RWPE1 (cell line): ENCODE results near the gene PSPN.

Experiments
- CTCF ChIA-PET: fragments of 350-600 bp; sonication (Branson Sonifier 250); formaldehyde crosslinking; extraction: SDS; loops from one replicate; lab custom pipeline; 2021; lab: Yijun Ruan, JAX
- POLR2A ChIA-PET: fragments of 400-600 bp; formaldehyde crosslinking; extraction: SDS; loops from one replicate; lab custom pipeline; 2020; ENCODE audit warnings: antibody characterized with exemption; ENCODE audit not compliant: low non-redundant PET; lab: Yijun Ruan, JAX
- DNase-seq: peaks from one replicate; pipeline ENCODE4 v3.0.0; 2012; ENCODE audit warnings: low spot score
- H3K27ac ChIP-seq: fragments of 450-650 bp; 2 replicates; pipeline ENCODE4 v1.5.1; 2017
- CTCF ChIP-seq: fragments of 450-650 bp; conservative IDR thresholded peaks from 2 replicates; pipeline ENCODE4 v1.5.1; 2017; ENCODE audit warnings: low read depth, mild to moderate bottlenecking

PSPN gene

GRCh38 chr19:6381030-6381750 lies 5.5 kb upstream of the PSPN start:
- no peak for TF ChIP-seq CTCF
- ChIA-PET POLR2A (no interaction called here), CTCF (no interaction called here)
- H3K27ac ChIP-seq, result no peak overlapping the region; the same call in 1 of the 2 replicates
- DNase-seq, result no peak

- H3K27ac ChIP-seq, result peak overlapping the region; percentile 98
- TF ChIP-seq CTCF, result no peak
- ChIA-PET CTCF (no interaction called here), POLR2A (no interaction called here)
- DNase-seq, result no peak
Measured at GRCh38 chr19:6379744-6380143, 4.0 kb upstream of the PSPN start.

GRCh38 chr19:6378486-6378885 lies 2.8 kb upstream of the PSPN start:
- H3K27ac ChIP-seq, result peak overlapping the region; percentile 98
- no peak for DNase-seq
- POLR2A ChIA-PET, result no interaction called here
- no peak for TF ChIP-seq CTCF
- CTCF ChIA-PET, result interaction anchor here (0.6 kb wide), 1 partner anchor 124 kb away, joined by 3 read pairs; no protein-coding TSS in a partner anchor

GRCh38 chr19:6378041-6378440 lies 2.3 kb upstream of the PSPN start:
- H3K27ac ChIP-seq, result peak overlapping the region; percentile 98
- POLR2A ChIA-PET, result no interaction called here
- CTCF ChIA-PET, result no interaction called here
- DNase-seq, result no peak
- no peak for TF ChIP-seq CTCF

- peak overlapping the region; percentile 98 for H3K27ac ChIP-seq
- ChIA-PET CTCF (no interaction called here), POLR2A (no interaction called here)
- no peak for DNase-seq
- no peak for TF ChIP-seq CTCF
Measured at GRCh38 chr19:6376512-6377190, 918 bp upstream of the PSPN start.

GRCh38 chr19:6374711-6375410 lies 872 bp downstream of the PSPN start:
- CTCF ChIA-PET, result interaction anchor here (0.7 kb wide), 1 partner anchor 43 kb away, joined by 3 read pairs; no protein-coding TSS in a partner anchor

More at GRCh38 chr19:6374711-6375410, 872 bp downstream of the PSPN start:
- no peak for TF ChIP-seq CTCF
- no peak for DNase-seq
- POLR2A ChIA-PET, result interaction anchor here (0.7 kb wide), 1 partner anchor 34 kb away, joined by 3 read pairs; no protein-coding TSS in a partner anchor
- peak overlapping the region; percentile 98 for H3K27ac ChIP-seq
